Keratinocyte (primary cell): ENCODE measurements around the gene NFATC1. TPM values are rescaled to one million over a fixed set of nuclear protein-coding genes. Genes with fewer than 3 reads are reported as not detected.

ENCODE experiments used
- DNase-seq: peaks from one replicate; pipeline ENCODE4 v3.0.0-alpha.2; 2011; ENCODE audit warnings: low read depth, missing footprints, low spot score
- FAIRE-seq: peaks from 2 replicates; lab custom pipeline; 2011; peaks lifted over from hg19 to GRCh38; lab: Jason Lieb, UNC
- H2AFZ ChIP-seq: 2 replicates; pipeline ENCODE4 v1.6.0; 2012; ENCODE audit warnings: low read length, control low read depth, inconsistent platforms; ENCODE audit not compliant: control insufficient read depth
- H3K27ac ChIP-seq: 2 replicates; pipeline ENCODE4 v1.5.1; 2011; ENCODE audit warnings: low read length; ENCODE audit not compliant: control insufficient read depth, insufficient read depth
- H3K27me3 ChIP-seq: 3 replicates; pipeline ENCODE4 v1.6.0; 2011; ENCODE audit warnings: low read length; ENCODE audit not compliant: control insufficient read depth, insufficient read depth; ENCODE audit errors: extremely low read depth
- H3K36me3 ChIP-seq, 2 experiments: 2 replicates in 1 of 2; 3 replicates in 1 of 2; pipeline ENCODE4 v1.5.1; 2011; ENCODE audit warnings: low read length in 2 of 2, mild to moderate bottlenecking in 1 of 2; ENCODE audit not compliant: control insufficient read depth in 2 of 2, insufficient read depth in 2 of 2; ENCODE audit errors: extremely low read depth in 1 of 2
- H3K4me1 ChIP-seq: 3 replicates; pipeline ENCODE4 v1.5.1; 2011; ENCODE audit warnings: low read length; ENCODE audit not compliant: control insufficient read depth, insufficient read depth; ENCODE audit errors: extremely low read depth
- H3K4me2 ChIP-seq: 3 replicates; pipeline ENCODE4 v1.6.0; 2011; ENCODE audit warnings: low read depth, low read length; ENCODE audit not compliant: control insufficient read depth, insufficient read depth; ENCODE audit errors: extremely low read depth
- H3K4me3 ChIP-seq, 3 experiments: fragments of 200-600 bp in 1 of 3; sonication (generic) in 1 of 3; 2 replicates in 2 of 3; 3 replicates in 1 of 3; pipeline ENCODE4 v1.5.1; 2011 to 2016; ENCODE audit warnings: low read length in 3 of 3, mild to moderate bottlenecking in 3 of 3, control low read depth in 2 of 3, inconsistent platforms in 1 of 3, low read depth in 1 of 3, mixed read lengths in 1 of 3, mixed run types in 1 of 3, moderate library complexity in 1 of 3; ENCODE audit not compliant: control insufficient read depth in 2 of 3, insufficient read depth in 2 of 3; ENCODE audit errors: extremely low read depth in 1 of 3
- H3K79me2 ChIP-seq: 2 replicates; pipeline ENCODE4 v1.6.0; 2012; ENCODE audit warnings: low read length; ENCODE audit not compliant: control insufficient read depth, insufficient read depth
- H3K9ac ChIP-seq: 3 replicates; pipeline ENCODE4 v1.6.0; 2011; ENCODE audit warnings: low read length; ENCODE audit not compliant: control insufficient read depth, insufficient read depth; ENCODE audit errors: extremely low read depth
- H3K9me1 ChIP-seq: 3 replicates; pipeline ENCODE4 v1.6.0; 2011; ENCODE audit warnings: low read length; ENCODE audit not compliant: control insufficient read depth, insufficient read depth; ENCODE audit errors: extremely low read depth
- H3K9me3 ChIP-seq: 2 replicates; pipeline ENCODE4 v1.5.1; 2012; ENCODE audit warnings: low read depth, low read length; ENCODE audit not compliant: control insufficient read depth
- H4K20me1 ChIP-seq: 3 replicates; pipeline ENCODE4 v1.6.0; 2011; ENCODE audit warnings: low read length; ENCODE audit not compliant: control insufficient read depth, insufficient read depth; ENCODE audit errors: extremely low read depth
- EZH2 ChIP-seq: IDR thresholded peaks from one replicate; pipeline ENCODE4 v1.6.1; 2012; ENCODE audit warnings: inconsistent platforms, mild to moderate bottlenecking, low read length, moderate library complexity
- dilution Hi-C: fragments of 300-500 bp; cut with MboI; formaldehyde crosslinking; loops from one replicate; pipeline ENCODE4 v1.7.0; 2020; ENCODE audit warnings: low sequenced_read_pairs; ENCODE audit not compliant: extremely low pct_ligation_motif_present
- polyA plus RNA-seq, 5 experiments: library from polyadenylated mRNA; depleted of rRNA in 3 of 5; stranded (reverse) in 3 of 5; stranded (forward) in 1 of 5; unstranded in 1 of 5; fragments of >200 nt; gene quantifications; 1 replicate in 1 of 5; 2 replicates in 3 of 5; 3 replicates in 1 of 5; pipeline versions ENCODE4 v1.2.1 to v1.2.3, GENCODE V29; 2011 to 2012; ENCODE audit warnings: missing spikeins in 2 of 5, low read depth in 1 of 5, low replicate concordance in 1 of 5
- TF ChIP-seq, protein P1 (sequence below), 3 experiments: IDR thresholded peaks in 1 of 3; conservative IDR thresholded peaks in 1 of 3; optimal IDR thresholded peaks in 1 of 3; 2 replicates in 2 of 3; 3 replicates in 1 of 3; pipeline versions ENCODE3 to v1.5.1; 2011; ENCODE audit warnings: low read length in 3 of 3, mild to moderate bottlenecking in 3 of 3, moderate library complexity in 2 of 3, control low read depth in 1 of 3, inconsistent platforms in 1 of 3; ENCODE audit not compliant: insufficient read depth in 2 of 3; ENCODE audit errors: extremely low read depth in 1 of 3

The NFATC1 gene
- polyA plus RNA-seq, 1 donor (not counting 4 experiments of a cell fraction or from before 2014, with no cell fraction given): 0.77 TPM

DNA sequence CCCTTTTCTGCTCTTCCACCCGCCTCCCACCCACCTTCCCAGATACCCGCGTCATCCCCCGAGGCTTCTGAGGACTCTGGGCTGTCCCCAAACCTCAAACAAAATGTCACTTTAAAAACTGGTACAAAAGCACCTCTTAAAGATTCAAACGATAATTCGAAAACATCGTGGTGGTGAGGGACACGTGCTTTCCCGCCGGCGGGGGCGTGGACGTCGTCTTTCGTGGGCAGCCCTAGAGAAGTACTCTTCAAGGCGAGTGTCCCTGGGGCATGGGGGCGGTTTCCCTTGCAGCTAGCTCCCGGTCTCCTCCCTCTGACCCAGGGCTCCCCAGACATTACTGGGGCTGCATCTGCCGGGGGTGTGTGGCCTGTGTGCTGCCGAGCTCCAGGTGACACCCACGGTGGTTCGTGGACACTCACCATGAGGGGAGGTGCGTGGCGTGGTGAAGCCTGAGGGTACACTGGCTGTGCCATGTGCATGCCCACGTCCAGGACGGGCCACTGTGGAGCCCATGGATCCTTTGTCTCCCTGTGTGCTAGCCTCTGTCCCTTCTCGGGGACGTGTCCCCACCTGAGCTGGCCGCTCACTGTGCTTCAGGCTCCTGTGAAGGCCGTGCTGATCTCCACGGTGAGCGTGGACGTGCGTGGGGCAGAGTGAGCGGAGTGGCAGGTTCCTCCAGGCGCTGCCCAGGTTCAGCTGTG lies 117.8 kb downstream of the NFATC1 start:
- H2AFZ ChIP-seq: no peak overlapping the region
- no peak for DNase-seq
- H3K27me3 ChIP-seq: peaks cover under 1% of the 10 kb centered on the region
- FAIRE-seq: no peak
- dilution Hi-C loops: no loop called here
- H3K9me1 ChIP-seq: no peaks in the 10 kb centered on the region
- H3K9me3 ChIP-seq: no peaks in the 10 kb centered on the region
- no peaks in the 10 kb centered on the region for H3K79me2 ChIP-seq
- no peak overlapping the region for H3K9ac ChIP-seq
- no peak for TF ChIP-seq EZH2
- no peak overlapping the region for H3K4me3 ChIP-seq
- H4K20me1 ChIP-seq: no peaks in the 10 kb centered on the region
- H3K27ac ChIP-seq: no peak overlapping the region
- H3K4me2 ChIP-seq: no peak overlapping the region
- H3K36me3 ChIP-seq: no peaks in the 10 kb centered on the region
- H3K4me1 ChIP-seq: no peaks in the 10 kb centered on the region

DNA sequence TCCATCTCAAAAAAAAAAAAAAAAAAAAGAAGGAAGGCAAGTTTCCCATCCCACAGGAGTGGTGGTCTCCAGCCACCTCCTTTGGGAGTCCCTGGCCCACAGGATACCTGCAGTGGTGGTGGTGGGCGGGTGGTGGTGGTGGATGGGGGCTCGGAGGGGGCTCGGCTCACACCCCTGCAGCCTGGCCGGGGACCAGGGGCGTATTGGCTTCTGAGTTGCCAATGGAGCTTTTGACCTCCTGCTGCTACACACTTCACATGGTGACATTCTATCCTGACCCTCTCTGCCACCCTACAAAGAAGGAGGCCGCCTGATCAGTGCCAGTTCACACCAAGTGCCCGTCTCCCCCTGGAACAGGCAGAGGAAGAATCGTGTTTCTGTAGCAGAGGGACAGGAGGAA lies 119.6 kb downstream of the NFATC1 start:
- Histone ChIP-seq H2AFZ (no peak overlapping the region), H3K27me3 (no peaks in the 10 kb centered on the region), H4K20me1 (no peaks in the 10 kb centered on the region), H3K4me1 (no peaks in the 10 kb centered on the region), H3K4me2 (no peak overlapping the region), H3K9me3 (no peaks in the 10 kb centered on the region), H3K9me1 (no peaks in the 10 kb centered on the region), H3K9ac (no peak overlapping the region), H3K79me2 (no peaks in the 10 kb centered on the region), H3K4me3 (no peak overlapping the region), H3K27ac (no peak overlapping the region), H3K36me3 (no peaks in the 10 kb centered on the region)
- TF ChIP-seq, protein P1, sequence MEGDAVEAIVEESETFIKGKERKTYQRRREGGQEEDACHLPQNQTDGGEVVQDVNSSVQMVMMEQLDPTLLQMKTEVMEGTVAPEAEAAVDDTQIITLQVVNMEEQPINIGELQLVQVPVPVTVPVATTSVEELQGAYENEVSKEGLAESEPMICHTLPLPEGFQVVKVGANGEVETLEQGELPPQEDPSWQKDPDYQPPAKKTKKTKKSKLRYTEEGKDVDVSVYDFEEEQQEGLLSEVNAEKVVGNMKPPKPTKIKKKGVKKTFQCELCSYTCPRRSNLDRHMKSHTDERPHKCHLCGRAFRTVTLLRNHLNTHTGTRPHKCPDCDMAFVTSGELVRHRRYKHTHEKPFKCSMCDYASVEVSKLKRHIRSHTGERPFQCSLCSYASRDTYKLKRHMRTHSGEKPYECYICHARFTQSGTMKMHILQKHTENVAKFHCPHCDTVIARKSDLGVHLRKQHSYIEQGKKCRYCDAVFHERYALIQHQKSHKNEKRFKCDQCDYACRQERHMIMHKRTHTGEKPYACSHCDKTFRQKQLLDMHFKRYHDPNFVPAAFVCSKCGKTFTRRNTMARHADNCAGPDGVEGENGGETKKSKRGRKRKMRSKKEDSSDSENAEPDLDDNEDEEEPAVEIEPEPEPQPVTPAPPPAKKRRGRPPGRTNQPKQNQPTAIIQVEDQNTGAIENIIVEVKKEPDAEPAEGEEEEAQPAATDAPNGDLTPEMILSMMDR (optimal IDR thresholded peaks at IDR 0.05 in 1 of 3, IDR thresholded peaks at IDR 0.05 in 1 of 3, conservative IDR thresholded peaks at IDR 0.05 in 1 of 3; ENCODE audit: extremely low read depth in 1 of 3, insufficient read depth in 2 of 3, low read length in 3 of 3): no peak
- TF ChIP-seq EZH2: no peak
- DNase-seq: no peak
- dilution Hi-C loops: no loop called here
- FAIRE-seq: no peak

DNA sequence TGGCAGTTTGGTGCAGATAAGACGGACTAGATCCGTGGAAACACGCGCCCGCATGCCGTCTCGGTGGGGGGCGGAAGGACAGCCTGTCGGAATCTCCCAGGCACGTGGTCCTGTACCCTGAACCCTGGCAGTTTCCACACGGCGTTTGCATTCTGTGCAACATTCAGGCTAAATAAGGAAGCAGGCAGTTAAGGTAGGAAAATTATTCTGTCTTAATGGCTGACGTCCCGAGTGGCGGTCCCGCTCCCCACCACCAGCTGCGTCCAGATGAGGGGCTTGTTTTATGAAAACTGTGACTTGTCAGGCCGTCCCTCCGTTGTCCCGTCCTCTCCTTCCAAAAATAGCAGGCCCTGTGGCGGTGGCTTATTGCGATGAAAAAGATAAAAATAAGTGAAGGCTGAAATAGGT lies 120.2 kb downstream of the NFATC1 start:
- H3K9me1 ChIP-seq: no peaks in the 10 kb centered on the region
- H2AFZ ChIP-seq: no peak overlapping the region
- H4K20me1 ChIP-seq: no peaks in the 10 kb centered on the region
- H3K4me1 ChIP-seq: no peaks in the 10 kb centered on the region
- dilution Hi-C loops: no loop called here
- TF ChIP-seq, protein P1 (optimal IDR thresholded peaks at IDR 0.05 in 1 of 3, IDR thresholded peaks at IDR 0.05 in 1 of 3, conservative IDR thresholded peaks at IDR 0.05 in 1 of 3; ENCODE audit: extremely low read depth in 1 of 3, insufficient read depth in 2 of 3, low read length in 3 of 3): no peak
- no peak for TF ChIP-seq EZH2
- no peaks in the 10 kb centered on the region for H3K36me3 ChIP-seq
- FAIRE-seq (no peak), DNase-seq (no peak)
- no peak overlapping the region for H3K4me3 ChIP-seq
- H3K27ac ChIP-seq: no peak overlapping the region
- no peaks in the 10 kb centered on the region for H3K79me2 ChIP-seq
- H3K9me3 ChIP-seq: no peaks in the 10 kb centered on the region
- no peaks in the 10 kb centered on the region for H3K27me3 ChIP-seq
- no peak overlapping the region for H3K4me2 ChIP-seq
- no peak overlapping the region for H3K9ac ChIP-seq
